HFF-Myc (cell line): Measurements from ENCODE around the gene PSAPL1.

Experiments used
- DNase-seq: peaks from one replicate; pipeline ENCODE4 v3.0.0-alpha.2; 2011; ENCODE audit warnings: low read depth; ENCODE audit errors: extremely low read depth
- H3K4me3 ChIP-seq: replicated peaks from 2 replicates; pipeline ENCODE4 v1.5.1; 2011; ENCODE audit warnings: low read depth, mild to moderate bottlenecking, control low read depth, low read length
- TF ChIP-seq, protein P1 (sequence below): IDR thresholded peaks from 2 replicates; pipeline ENCODE4 v1.5.1; 2012; ENCODE audit warnings: mild to moderate bottlenecking, low read depth, low read length, control low read depth; ENCODE audit errors: missing control alignments

PSAPL1 gene

DNA sequence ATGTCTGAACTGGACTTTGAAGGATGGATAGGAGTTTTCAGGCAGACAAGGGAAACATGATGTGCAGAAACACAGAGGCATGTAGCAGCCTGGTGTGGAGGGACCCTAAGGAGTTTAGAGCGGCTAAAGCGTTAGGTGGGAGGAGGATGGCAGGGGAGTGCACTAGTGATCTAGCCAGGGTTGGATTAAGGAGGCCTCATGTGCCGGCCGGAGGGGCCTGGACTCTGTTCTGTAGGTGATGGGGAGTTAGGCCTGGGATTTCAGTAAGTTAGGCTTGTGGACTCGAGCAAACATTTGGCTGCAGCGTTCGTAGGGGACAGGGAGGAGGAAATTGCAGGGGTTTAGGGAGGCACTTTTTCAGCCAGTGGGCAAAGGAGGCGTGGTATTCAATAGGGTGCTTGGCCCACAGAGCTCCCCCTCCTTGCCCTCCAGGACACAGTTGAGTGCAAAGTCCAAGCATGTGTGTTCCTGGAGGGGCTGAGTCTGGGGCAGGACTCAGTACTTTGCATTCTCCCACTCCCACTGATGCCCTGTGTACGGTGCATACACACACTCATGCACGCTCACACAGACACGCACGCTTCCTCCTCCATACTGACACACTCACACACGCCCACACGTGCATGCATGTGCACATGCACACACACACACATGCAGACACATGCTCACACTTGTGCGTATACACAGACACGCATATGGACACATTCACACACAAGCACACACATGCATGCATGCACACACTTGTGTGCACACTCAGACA is 18.6 kb downstream of the PSAPL1 start:
- DNase-seq, result no peak
- TF ChIP-seq, protein P1, sequence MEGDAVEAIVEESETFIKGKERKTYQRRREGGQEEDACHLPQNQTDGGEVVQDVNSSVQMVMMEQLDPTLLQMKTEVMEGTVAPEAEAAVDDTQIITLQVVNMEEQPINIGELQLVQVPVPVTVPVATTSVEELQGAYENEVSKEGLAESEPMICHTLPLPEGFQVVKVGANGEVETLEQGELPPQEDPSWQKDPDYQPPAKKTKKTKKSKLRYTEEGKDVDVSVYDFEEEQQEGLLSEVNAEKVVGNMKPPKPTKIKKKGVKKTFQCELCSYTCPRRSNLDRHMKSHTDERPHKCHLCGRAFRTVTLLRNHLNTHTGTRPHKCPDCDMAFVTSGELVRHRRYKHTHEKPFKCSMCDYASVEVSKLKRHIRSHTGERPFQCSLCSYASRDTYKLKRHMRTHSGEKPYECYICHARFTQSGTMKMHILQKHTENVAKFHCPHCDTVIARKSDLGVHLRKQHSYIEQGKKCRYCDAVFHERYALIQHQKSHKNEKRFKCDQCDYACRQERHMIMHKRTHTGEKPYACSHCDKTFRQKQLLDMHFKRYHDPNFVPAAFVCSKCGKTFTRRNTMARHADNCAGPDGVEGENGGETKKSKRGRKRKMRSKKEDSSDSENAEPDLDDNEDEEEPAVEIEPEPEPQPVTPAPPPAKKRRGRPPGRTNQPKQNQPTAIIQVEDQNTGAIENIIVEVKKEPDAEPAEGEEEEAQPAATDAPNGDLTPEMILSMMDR, result no peak
- H3K4me3 ChIP-seq, result no peak overlapping the region

DNA sequence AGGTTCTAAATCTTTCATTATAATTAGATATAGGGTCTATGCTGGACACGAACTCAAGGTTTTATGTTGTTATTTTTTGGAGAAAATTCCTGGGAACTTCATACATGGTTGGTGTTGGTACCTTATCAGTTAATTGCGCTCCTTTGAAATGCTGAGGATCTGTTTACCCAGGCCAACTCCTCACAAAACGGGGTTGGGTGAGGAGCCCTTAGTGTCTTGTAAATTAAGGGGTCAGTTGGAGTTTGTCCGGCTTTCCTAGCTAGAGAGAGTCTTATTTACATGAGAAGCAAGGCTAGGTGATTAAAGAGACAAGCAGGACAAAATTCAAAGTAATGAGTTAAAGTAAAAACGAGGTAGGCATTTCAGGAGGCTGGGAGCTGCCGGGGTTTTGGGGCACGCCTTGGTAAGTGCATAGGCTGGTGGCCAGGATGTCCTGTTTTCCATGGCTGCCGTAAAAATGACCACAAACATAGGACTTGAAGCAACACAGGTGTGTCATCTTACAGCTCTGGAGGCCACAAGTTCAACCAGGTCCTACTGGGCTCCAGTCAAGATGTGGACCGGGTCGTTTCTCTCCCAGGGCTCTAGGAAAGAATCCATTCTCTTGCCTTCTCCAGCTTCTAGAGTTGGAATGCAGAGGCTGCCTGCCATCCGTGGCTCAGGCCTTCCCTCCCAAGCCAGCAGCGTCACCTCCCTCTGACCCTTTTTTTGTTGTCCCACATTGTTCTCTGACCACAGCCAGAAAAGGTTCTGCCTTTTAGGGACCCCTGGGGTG is 19.8 kb downstream of the PSAPL1 start:
- TF ChIP-seq, protein P1, result no peak
- H3K4me3 ChIP-seq, result no peak overlapping the region
- DNase-seq, result no peak

DNA sequence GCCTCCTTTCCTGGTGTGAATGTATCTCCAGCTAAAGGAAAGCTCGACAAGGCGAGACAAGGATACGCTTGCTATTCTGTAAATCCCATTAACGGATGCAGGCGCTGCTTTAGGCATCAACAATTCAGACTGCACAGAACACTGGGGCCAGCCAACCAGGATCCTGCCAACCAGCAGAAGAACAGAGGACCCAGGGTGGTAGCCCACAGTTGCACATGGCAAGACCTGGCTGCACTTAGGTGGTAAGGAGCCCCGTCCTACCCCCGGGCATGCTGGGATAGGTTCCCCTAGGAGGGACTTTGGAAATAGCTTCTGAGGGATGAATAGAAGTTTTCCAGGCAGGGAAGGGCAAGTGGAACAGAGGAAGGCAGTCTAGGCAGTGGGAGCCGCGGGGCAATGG is 20.7 kb downstream of the PSAPL1 start:
- TF ChIP-seq, protein P1, result no peak
- H3K4me3 ChIP-seq, result no peak overlapping the region
- no peak for DNase-seq

- no peak for DNase-seq
- no peak overlapping the region for H3K4me3 ChIP-seq
- TF ChIP-seq, protein P1, result no peak
These were observed 22.2 kb downstream of the PSAPL1 start for GRCh38 chr4:7412554-7412912.

DNA sequence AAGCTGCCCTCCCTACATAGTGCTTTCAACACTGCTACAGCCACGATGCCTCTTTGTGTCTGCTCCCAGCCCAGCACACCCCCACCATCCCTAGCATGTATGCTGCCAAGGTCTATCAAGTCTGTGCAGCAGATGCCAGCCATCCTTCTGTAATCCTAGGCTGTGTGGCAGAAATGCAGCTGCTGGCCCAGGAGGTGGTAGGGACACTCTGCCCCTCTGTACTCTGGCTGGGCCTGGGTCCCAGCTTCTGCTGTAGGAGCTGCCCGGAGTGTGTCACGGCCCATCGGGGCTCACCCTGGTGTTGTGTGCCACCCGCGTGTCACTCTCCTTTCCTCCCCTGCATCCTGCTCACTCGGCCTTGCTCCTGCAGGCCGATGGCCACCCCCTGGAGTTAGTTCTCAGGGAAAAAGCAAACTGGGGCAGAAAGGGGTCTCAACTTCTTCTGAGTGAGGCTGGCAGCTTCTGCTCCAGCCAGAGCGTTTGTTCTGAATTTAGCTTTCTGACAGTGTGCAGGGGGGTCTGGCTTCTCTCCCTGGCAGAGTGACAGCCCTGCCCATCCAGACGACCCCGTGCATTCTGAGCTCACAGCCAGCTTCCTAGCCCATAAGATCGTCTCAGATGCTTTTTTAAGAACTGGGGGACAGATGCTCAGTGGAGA is 22.7 kb downstream of the PSAPL1 start:
- no peak for DNase-seq
- H3K4me3 ChIP-seq, result no peak overlapping the region
- TF ChIP-seq, protein P1, result no peak

- no peak for DNase-seq
- no peak overlapping the region for H3K4me3 ChIP-seq
These were observed 23.2 kb downstream of the PSAPL1 start for GRCh38 chr4:7411491-7411890.

More at GRCh38 chr4:7411491-7411890, 23.2 kb downstream of the PSAPL1 start:
- TF ChIP-seq, protein P1, result no peak
